GM19468 (cell line): ENCODE results near the gene CNTN4.

Experiments used
- ATAC-seq: cut with Tn5 transposase; IDR thresholded peaks from one replicate; pipeline ENCODE4 v1.9.1; 2021; ENCODE audit warnings: mild to moderate bottlenecking, moderate library complexity, moderate number of reproducible peaks; ENCODE audit not compliant: unreplicated experiment; ENCODE audit errors: extremely low read depth

Gene CNTN4

DNA sequence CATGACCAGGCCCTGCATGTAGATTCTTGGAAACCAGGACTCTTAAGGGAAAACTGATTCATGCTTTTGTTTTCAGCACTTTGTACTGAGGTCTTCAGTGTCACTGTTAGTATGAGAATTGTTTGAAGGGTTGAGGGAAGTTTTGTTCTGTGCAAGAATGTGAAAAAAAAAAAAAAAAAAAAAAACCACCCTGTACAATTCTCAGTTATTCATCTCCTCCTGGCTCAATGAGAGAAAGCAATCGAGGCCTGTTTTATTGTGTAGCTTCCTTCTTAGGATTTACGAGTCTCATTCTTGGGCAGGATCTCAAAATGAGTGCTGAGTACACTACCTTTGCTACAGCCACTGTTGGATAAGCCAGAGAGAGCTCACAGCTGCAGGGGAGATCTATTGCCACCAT lies 469.5 kb downstream of the CNTN4 start:
- ATAC-seq = no peak

DNA sequence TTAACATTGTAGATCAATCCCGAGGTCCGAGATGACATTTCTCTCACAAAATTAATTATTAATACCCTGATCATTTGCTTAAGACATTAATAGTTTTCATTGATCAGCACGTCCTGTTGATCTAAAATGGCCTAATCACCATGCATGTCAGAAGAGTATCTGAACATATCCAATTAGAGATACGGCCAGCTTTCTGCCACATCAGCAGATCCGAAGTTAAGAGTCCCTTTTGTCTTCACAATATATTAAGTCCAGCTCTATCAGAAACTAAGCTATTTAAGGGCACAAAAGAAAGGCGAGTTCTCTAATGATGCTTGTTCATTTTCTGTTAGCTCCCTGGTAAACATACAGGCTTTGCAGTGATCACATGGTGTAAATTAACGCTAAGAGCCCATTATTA lies 470.3 kb downstream of the CNTN4 start:
- no peak for ATAC-seq

DNA sequence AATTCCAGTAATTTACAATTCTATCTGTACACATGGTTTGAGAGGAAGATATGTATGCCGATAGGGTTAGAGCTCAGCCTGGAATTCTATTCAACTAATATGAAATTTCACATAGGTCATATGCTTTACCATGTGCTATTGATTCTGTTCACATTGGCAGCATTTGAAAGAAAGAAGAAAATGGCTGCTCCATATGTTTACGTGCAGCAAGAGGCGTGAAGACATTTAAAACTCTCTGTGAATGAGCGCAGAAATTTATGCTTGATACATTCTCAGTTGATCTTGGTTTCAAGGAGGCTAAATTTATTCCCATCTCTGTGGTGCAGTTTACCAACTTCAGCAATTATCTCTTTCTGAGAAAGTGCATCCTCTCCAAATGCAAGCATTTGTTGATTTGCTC lies 478.9 kb downstream of the CNTN4 start:
- ATAC-seq = no peak

DNA sequence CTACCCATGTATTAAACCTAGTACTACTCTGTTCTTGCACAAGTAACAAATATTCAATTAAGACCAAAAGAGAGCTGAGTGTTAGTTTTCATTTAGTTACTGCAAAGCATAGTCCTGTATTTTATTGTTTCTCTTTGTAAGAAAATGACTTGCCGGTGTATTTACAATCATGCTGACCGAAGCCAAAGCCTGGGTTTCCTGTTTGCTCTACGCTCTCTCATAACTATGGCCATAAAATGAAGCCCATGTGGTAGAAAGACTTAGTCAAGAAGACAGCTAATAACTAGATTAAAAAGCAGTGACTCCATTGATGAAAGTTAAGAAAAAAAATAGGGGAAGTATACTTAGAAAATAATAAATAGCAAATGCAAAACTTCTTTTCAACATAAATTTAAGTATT lies 479.9 kb downstream of the CNTN4 start:
- ATAC-seq = no peak

DNA sequence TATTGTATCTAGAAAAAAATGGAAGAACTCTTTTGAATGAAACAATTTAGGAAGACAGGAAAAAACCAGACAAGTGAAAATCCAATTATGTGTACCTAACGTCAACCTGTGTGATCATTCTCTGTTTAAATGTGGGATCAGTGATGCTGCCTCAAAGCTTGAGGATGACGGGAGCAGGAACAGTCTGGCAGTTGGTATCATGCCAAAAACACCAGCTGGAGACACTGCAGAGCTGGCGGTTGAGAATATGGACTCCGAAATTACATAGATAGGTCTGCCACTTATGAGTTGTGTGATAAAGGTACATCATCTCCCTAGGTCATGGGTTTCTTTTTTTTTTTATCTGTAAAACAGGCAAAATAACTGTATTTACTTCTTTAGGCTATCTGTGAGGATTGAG lies 480.5 kb downstream of the CNTN4 start:
- ATAC-seq = no peak

DNA sequence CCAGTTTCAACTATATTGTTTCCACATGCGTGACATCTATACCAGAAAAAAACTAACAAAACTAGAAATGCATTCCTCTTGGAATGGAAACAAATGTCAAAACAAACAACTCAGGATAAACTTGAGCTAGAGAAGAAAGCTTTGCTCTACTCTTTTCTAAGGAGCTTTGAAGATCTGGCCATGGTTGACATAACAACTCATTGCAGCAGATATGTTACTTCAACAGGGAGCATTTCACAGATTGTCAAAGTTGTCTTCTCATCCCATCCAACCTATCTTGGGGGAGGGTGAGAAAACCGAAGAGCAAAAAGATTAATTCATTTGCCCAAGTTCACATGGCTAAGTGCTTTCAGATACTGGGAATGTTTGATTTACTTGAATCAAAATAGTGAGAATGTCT lies 484.4 kb downstream of the CNTN4 start:
- no peak for ATAC-seq

DNA sequence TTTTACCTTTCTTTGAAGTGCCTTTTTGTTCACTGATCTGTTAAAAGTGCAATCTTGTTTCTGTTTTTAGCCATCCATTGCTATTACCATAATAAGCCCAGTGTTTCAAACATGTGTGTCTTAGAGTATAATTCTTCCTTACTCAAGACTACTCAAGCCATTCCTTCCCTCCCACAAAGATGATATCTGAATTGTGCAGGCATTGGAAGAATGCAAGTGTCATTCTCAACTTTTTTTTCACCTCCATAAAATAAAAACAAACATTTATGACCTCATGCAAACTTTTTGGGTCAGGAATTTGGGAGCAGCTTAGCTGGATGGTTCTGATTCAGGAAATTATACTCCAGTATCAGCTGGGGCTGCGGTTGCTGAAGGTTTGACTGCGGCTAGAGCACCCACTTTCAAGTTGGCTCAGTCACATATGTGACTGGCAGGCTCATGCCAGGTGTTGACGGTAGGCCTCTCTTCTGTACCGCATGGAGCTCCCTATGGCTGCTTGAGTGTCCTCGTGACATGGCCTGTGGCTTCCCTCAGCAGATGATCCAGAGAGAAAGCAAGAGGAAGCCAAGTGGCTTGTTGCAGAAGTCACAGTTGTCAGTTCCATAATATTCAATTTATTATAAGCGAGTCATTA lies 490.8 kb downstream of the CNTN4 start:
- no peak for ATAC-seq

DNA sequence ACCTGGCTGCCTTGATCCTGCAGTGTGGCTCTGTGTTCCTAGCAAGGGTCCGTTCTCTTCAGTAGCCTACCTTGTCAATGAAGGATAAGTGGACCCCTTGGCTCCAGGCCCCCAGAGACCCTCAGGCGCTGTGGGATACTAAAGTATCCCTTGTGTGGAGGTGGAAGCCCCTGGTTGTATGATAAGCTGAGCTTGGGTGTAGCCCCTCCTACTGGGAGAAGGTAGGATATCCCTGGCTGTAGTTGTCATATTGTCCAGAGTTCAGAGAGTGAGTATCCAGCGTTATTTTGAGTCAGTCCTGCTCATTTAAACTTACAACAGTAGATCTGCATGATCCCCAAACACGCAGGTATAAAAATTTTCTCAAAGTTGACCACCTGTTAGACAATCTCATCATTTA lies 496.8 kb downstream of the CNTN4 start:
- no peak for ATAC-seq

DNA sequence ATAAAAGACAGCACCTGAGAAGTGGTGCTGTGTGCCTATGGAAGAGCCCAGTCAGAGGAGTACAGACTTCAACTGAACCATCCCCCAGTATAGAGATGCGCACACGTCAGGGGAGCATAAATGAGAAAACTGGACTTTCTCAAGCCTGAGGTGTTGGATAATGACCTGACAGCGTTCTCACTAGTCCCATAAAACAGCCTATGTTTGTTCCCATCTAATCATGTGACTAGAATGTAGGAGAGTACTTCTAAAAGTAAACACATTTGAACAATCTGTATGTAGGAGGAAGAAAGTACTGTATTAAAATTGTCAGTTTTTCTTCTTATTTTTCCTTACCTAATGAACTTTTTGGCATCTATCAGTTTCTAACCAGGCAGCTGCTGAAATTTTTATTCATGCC lies 498.9 kb downstream of the CNTN4 start:
- ATAC-seq = no peak

DNA sequence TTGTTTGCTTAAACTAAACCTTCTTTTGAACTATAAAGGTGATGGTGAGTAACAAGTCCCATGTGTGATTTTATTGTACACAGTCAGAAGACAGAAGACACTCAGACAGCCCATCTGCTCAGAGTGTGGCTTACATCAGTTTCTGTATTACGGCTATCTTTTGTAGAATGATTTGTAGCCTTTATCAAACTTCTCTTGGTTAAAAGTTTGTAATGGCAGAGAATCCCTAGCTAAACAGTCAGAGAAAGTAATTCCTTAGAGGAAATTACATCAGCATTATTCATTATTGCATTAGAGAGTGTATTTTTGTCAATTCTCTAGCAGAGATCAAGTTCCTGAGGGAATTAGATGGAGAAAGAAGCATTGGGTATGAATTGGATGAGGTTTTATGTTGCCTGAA lies 500.8 kb downstream of the CNTN4 start:
- ATAC-seq = no peak

DNA sequence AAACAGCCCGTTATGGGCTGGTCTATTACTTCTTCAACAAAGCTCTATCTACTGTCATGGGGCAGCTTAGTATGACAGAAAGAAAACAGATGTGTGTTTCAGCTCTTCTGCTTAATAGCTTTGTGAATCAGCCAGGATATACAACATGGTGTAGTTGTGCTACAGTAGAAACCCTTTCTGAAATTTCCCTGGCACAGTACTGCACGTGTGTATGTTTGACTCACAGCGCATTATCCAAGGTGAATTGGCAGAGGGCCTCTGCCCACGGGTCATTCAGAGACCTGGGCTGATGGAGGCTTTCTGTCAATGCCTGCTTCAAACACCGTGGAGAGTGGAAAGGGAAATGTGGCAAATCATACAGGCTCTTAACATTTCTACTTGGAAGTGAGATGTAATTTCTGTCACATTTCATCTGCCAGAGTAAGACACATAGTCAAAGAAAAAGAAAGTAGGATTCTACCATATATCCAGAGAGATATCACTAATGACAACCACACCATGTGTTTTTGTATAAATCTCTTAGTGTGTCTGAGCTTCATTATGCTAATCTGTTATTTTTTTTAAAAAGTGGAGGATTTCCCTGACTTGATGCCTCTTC lies 505.1 kb downstream of the CNTN4 start:
- no peak for ATAC-seq

DNA sequence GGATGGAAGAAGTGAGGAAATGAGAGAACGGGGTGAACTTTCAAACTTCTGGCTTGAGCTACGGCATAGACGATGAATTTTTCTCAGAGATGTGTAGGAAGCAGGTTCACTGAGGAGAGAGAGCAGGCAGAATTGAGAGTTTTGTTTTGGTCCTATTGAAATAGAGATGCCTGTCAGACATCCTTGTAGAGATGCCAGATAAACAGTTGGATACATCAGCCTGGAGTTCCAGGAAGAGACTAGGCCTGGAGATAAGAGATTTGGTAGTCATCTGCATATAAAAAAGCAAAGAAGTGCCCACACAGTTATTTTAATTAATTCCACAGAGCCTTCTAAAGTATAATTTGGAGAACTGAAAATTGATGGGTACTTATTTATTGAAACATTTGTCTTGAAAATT lies 515.9 kb downstream of the CNTN4 start:
- ATAC-seq = no peak

DNA sequence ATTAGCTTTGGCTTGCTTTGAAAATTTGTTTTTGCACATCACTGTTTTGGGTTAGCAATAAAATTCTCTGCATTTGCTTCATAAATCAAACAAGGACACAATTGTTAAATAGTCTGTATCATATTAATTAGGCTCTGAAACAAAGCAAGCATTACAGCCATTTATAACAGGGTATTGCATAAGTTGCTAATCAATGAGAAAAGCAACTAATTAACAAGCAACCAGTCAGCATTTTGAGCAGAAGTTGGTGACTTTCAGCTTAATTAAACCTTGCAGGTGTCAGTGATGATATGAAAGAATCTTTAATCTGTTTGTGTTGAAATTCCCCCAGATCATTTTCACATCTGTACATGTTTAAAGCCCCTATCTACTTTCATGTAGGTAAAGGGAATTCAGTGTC lies 516.4 kb downstream of the CNTN4 start:
- no peak for ATAC-seq

DNA sequence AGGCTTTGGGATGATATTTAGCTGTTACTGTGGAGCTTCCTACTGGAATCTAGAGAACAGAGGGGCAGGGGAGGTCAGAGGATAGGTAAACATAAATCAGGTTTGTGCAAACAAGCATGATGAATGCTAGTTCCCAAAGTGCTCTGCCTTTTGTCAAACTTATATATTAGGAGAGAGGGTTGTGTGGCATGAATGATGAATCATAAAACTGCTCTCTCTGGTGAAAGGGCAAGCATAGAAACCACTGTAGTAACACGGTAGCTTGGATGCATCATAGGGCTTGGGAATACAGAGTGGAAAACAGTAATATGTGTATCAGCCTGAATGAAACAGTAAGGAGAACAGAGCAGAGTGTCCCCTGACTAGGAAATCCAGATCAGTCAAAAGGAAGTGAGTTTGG lies 524.8 kb downstream of the CNTN4 start:
- ATAC-seq = no peak

DNA sequence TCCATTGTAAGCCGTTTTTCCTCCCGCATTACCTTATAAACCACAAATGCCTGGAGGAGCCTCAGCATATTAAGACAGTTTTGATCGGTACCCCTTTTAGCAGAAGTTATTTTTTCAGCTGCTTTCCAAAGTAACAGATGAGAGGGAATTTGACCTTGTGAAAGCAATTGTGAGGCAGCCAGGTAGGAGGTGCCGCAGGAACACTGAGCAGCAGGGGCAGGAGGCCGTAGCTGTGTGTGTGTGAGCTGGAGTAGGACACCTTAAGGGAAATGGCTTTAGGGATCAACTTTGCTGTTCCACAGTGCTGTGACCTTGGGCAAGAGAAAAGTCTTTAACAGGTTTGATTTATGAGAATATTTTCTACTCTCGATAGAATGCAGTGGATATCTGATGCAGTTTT lies 529.5 kb downstream of the CNTN4 start:
- no peak for ATAC-seq

DNA sequence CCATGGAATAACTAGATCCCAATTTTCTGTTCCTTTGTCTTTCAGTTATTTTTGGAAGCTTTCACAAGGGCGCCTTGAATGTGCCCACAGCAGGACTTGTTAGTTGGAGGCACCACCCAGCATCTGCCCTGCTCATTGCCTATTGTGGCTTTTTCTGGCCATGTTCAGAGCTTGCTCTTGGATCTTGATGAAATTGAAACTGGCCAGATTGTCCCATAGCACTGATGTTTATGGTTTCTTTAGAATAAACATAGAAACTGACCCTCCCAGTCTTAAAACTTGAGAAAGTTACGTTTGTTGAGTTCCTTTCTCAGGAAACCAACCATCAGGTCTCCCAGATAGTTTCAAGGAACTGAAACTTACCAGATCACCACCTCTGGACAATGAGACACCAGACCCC lies 536.8 kb downstream of the CNTN4 start:
- ATAC-seq = no peak

DNA sequence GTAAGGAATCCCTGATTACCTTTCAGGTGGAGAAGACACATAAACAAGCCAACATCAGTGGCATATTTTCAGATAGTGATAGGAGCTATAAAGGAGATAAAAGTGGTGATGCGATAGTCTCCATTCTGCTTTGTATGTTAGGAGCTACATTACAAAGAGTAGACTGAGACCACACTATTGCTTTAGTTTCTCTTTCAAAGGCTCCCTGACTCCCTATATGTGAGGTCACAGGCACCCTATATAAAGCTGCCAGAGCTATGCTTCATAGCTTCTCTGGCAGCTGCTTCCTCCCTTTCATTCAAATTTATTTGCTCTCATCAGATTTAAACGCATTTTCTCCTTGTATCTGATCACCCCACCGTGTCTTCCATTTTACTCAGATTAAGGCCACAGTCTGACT lies 544.9 kb downstream of the CNTN4 start:
- no peak for ATAC-seq

DNA sequence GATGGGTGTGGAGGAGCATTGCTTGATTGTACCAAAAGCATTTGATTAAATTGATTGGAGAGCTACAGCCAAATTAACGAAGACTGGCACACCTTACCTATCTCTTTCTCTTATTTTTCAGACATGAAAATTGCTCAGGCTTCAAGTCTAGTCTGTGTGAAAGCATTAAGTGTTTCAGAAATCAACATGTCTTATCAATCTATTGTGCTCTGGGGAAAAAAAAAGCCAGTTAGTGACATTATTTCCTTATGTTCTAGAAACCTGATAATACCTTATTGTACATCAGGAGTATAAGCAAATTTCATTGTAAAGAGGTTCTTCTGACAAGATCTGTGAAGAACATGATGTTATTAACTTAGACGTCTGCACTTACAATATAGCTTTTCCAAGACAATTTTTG lies 546.3 kb downstream of the CNTN4 start:
- ATAC-seq = no peak

DNA sequence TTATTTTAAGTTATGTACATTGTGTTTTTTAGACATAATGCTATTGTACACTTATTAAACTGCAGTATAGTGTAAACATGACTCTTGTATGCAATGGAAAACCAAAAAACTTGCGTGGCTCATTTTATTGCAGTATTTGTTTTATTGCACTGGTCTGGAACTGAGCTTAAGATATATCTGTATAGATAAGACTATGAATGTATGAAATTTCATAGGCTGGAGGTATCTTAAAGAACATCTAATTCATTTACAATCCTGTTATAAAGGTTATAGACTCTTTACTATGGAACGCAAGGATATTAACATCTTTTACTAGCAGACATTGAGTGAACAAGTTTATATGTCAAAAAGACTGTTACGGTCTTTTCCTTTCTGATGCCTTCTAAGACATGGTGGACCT lies 552.1 kb downstream of the CNTN4 start:
- no peak for ATAC-seq

DNA sequence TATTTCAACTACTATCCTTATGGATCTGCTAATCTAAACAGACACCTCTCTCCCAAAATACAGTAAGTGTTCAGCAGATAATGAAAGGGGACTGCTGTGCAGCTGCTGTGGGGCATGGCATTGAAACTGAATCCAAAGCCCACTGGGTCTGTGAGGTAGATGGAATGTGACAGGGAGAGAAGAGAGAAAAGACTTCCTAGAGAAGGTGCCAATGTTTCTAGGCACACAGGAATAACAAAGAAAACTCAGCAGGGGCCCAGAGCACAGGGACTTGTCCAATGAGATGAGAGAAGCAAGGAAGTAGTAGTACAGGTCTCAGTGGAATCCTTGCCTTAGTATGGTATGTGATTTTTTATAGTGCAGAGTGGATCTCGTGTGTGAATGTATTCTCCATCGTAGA lies 553.7 kb downstream of the CNTN4 start:
- ATAC-seq = no peak

DNA sequence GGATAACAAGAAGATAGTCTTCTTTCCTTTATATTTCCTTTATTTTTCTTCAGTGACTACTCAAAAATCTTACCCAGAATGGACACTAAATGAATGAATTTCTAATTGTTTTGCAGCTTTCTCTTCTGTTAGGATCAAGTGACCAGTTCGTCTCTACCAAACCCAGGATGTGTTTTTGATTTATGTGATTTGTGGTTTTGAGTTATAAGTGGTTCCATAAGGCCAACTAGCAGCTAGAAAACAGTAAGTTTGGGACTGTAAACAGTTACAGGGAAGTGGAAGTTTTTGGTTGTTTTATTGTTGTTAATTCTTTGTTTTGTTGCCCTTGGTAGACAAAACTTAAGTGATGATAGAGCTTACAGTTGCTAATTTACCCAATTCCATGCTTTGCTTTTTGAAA lies 555.0 kb downstream of the CNTN4 start:
- no peak for ATAC-seq

DNA sequence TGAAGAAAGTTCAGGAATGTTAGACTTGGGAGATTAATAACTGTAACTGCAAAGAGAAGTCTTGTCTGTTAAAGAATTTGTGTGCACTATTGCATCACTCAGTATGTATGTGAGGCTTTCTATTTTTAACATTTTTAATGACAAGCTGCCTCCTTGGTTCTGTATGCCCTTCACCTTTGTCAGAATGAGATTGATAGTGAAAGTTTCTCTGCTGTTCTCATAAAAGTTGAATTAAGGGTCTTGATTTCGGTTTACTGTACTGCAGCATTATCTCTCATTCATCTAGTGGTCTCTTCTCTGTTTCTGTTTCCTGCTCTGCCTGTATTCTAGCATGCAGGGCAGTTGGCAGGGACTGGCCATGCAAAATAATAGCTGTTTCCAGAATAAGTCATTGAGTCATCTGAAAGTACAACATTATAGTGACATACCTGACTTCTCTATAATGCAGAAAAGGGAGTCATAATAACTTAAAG lies 556.6 kb downstream of the CNTN4 start:
- ATAC-seq = no peak
